DMS114 treated with DMSO at 0.1 percent for 48 hours (cell line): ENCODE results near the gene MT1F.
A peak's percentile ranks its signal among the peaks of the same experiment; 100 is the strongest.
"Not testable (repeated sequence)": the region's sequence is repeated elsewhere in the genome, so short reads cannot be mapped to it uniquely, and the experiment has no call there.

ENCODE experiments used
- DNase-seq: peaks from one replicate; lab custom pipeline; 2025; ENCODE audit not compliant: unreplicated experiment; lab: John Stamatoyannopoulos, UW

MT1F gene

GRCh38 chr16:56670620-56670934 lies 12.8 kb downstream of the MT1F start:
- DNase-seq: no peak

GRCh38 chr16:56671691-56672090 lies 13.9 kb downstream of the MT1F start:
- not testable (repeated sequence) for DNase-seq

- not testable (repeated sequence) for DNase-seq
Measured at GRCh38 chr16:56672171-56672570, 14.4 kb downstream of the MT1F start.

- no peak for DNase-seq
Measured at GRCh38 chr16:56672761-56673536, 15.2 kb downstream of the MT1F start.

GRCh38 chr16:56673921-56674320 lies 16.2 kb downstream of the MT1F start:
- peak; percentile 16 for DNase-seq

- not testable (repeated sequence) for DNase-seq
Measured at GRCh38 chr16:56674570-56674969, 16.8 kb downstream of the MT1F start.

- DNase-seq: no peak
Measured at GRCh38 chr16:56675685-56676210, 18.0 kb downstream of the MT1F start.

- DNase-seq: no peak
Measured at GRCh38 chr16:56677474-56677873, 19.7 kb downstream of the MT1F start.

GRCh38 chr16:56679078-56679730 lies 21.4 kb downstream of the MT1F start:
- no peak for DNase-seq

- DNase-seq: no peak
Measured at GRCh38 chr16:56679818-56680217, 22.1 kb downstream of the MT1F start.

GRCh38 chr16:56681939-56682702 lies 24.4 kb downstream of the MT1F start, which contains the start of gene MT1X:
Gene MT1X (plus strand): TSS chr16:56682470. CDS start chr16:56682541, 71 bp downstream.
- peak; percentile 70 for DNase-seq

- no peak for DNase-seq
Measured at GRCh38 chr16:56682703-56683397, 25.1 kb downstream of the MT1F start.

GRCh38 chr16:56683424-56684172 lies 25.8 kb downstream of the MT1F start:
- DNase-seq: peak; percentile 18

- DNase-seq: no peak
Measured at GRCh38 chr16:56684256-56684925, 26.6 kb downstream of the MT1F start.

- no peak for DNase-seq
Measured at GRCh38 chr16:56684926-56685590, 27.3 kb downstream of the MT1F start.

GRCh38 chr16:56686758-56687157 lies 29.0 kb downstream of the MT1F start:
- no peak for DNase-seq

- DNase-seq: no peak
Measured at GRCh38 chr16:56688762-56689161, 31.0 kb downstream of the MT1F start.

- DNase-seq: no peak
Measured at GRCh38 chr16:56689171-56689570, 31.4 kb downstream of the MT1F start.

GRCh38 chr16:56690420-56691122 lies 32.8 kb downstream of the MT1F start:
- DNase-seq: no peak
